ENCODE measurements around the gene ZSCAN31.
A peak's percentile ranks its signal among the peaks of the same experiment; 100 is the strongest.

The ZSCAN31 gene

DNA sequence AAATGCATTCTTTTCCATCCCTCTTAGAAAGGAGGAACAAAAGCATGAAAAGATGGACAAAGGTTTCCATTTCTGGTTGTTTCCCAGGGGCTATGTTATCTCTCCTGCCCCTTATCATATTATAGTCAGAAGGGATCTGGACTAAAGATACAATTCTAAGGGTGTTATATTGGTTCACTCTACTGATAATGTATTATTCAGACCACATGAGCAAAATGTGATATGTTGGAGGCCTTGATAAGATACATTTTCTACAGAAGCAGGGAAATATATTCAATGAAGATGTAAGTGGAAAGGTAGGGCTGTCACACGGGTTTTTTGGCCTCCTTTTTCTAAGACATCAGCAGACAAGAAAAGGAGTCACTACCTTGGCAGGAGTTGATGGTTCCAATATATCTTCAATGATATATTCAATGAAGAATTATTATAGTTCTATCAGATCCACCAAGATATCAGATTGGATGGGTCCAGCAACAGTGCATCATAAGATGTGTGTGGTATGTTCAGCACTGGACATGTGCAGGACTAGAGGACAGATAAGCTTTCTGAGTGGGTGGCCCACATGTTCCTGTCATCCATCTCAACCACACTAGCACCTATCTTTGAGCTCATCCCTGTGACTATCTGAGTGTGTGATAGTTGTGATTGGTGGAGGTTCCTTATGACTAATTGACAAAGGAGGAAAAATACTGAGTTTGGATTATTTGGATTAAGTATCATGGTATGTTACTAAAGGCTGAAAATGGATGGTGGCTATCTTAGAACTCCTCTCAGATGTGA, 8.1 kb upstream of the ZSCAN31 start:
- TF ChIP-seq, protein P1, sequence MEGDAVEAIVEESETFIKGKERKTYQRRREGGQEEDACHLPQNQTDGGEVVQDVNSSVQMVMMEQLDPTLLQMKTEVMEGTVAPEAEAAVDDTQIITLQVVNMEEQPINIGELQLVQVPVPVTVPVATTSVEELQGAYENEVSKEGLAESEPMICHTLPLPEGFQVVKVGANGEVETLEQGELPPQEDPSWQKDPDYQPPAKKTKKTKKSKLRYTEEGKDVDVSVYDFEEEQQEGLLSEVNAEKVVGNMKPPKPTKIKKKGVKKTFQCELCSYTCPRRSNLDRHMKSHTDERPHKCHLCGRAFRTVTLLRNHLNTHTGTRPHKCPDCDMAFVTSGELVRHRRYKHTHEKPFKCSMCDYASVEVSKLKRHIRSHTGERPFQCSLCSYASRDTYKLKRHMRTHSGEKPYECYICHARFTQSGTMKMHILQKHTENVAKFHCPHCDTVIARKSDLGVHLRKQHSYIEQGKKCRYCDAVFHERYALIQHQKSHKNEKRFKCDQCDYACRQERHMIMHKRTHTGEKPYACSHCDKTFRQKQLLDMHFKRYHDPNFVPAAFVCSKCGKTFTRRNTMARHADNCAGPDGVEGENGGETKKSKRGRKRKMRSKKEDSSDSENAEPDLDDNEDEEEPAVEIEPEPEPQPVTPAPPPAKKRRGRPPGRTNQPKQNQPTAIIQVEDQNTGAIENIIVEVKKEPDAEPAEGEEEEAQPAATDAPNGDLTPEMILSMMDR (IDR thresholded peaks at IDR 0.05; ENCODE audit: insufficient read depth, low read length, poor library complexity, severe bottlenecking) = no peak
- DNase-seq (ENCODE audit: extremely low read depth, insufficient read length) = no peak
- no peaks in the 10 kb centered on the region for H3K27me3 ChIP-seq (replicated peaks; ENCODE audit: control insufficient read depth, insufficient read depth, low read length)
- no peaks in the 10 kb centered on the region for H3K36me3 ChIP-seq (ENCODE audit: control insufficient read depth, insufficient read depth, low read length)
- no peak overlapping the region for H3K4me3 ChIP-seq (replicated peaks; ENCODE audit: low read depth, low read length)

DNA sequence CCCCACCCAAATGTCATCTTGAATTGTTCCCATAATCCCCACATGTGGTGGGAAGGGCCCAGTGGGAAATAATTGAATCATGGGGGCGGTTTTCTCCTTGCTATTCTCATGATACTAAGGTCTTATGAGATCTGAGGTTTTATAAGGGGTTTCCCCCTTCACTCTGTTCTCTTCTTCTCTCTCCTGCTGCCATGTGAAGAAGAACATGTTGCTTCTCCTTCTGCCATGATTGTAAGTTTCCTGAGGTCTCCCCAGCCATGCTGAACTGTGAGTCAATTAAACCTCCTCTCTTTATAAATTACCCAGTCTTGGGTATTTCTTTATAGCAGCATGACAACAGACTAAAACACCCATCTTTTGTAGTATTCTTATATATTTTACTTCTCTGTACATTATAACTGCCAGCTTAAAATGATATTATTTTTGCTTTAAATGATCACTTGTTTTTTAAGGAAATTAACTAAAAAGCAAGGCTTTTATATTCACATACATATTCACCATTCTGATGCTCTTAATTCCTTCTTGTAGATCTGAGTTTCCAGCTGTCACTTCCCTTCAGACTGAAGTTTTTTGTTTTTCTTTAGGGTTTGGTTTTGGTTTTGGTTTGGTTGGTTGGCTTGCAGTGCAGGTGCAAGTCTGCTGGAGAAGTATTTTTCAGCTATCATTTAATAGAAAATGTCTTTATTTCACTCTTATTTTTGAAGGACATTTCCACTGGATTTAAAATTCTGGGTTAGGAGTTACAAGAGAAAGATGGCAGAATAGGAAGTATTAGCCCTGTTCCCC, 4.6 kb upstream of the ZSCAN31 start:
- H3K4me3 ChIP-seq (replicated peaks; ENCODE audit: low read depth, low read length) = no peak overlapping the region
- TF ChIP-seq, protein P1 (IDR thresholded peaks at IDR 0.05; ENCODE audit: insufficient read depth, low read length, poor library complexity, severe bottlenecking) = no peak
- H3K27me3 ChIP-seq (replicated peaks; ENCODE audit: control insufficient read depth, insufficient read depth, low read length) = no peaks in the 10 kb centered on the region
- H3K36me3 ChIP-seq (ENCODE audit: control insufficient read depth, insufficient read depth, low read length) = no peaks in the 10 kb centered on the region
- no peak for DNase-seq (ENCODE audit: extremely low read depth, insufficient read length)

DNA sequence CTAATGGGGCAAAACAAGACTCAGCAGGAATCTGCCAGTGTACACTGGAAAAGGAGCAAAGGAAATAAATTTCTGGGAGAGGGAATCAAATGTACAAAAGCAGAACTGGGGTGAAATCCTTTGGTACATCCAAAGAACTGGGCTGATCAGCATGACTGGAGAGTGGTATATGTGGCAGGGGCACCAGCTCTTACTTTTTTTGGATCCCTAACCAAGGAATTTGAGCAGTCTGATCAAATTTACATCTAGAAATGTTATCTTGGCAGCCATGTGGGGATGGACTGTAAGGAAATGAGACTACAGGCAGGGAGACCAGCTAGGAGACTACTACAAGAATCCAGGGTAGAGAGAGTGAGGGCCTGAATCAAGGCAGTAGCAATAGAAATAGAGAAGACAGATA, 1.2 kb upstream of the ZSCAN31 start:
- no peak for DNase-seq (ENCODE audit: extremely low read depth, insufficient read length)
- H3K27me3 ChIP-seq (replicated peaks; ENCODE audit: control insufficient read depth, insufficient read depth, low read length) = no peaks in the 10 kb centered on the region
- H3K4me3 ChIP-seq (replicated peaks; ENCODE audit: low read depth, low read length) = no peak overlapping the region
- H3K36me3 ChIP-seq (ENCODE audit: control insufficient read depth, insufficient read depth, low read length) = no peaks in the 10 kb centered on the region
- TF ChIP-seq, protein P1 (IDR thresholded peaks at IDR 0.05; ENCODE audit: insufficient read depth, low read length, poor library complexity, severe bottlenecking) = no peak

DNA sequence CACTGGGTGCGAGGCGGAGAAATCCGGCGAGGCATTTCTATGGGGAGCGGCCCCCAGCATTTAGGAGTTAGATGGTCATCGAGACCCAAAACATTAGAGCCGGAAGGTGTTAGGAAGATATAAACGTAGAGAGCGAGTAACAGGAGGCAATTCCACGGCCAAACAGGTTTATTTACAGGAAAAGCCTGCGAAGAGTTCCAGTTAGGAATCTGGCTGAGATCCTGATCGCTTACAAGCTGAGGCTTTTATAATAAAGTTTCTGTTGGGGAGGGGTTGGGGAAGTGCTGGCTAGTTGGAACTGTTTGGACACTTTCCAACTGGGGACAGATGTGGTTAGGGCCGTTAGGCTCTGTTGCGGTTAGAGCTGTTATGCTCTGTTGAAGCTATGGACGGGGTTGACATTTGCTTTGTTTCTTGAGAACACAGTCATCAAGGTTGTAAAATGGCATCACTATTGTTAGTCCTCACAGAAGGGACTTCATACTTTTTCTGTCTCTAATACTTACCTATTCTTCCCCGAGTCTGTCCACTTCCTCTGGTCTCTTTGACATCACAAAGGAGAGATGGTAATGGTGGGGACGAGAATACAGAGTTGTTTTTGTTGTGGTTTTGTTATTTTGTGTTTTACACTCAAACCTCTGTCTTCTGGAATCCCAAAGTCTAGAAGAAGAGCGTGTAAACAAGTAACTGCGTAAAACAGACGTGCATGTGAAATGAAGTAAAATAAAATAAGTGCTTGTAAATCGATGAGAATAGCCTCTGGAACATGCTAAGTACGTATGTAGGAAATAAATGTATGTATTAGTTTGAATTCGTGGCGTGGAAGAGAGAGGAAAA, 554 bp upstream of the ZSCAN31 start:
- no peaks in the 10 kb centered on the region for H3K27me3 ChIP-seq (replicated peaks; ENCODE audit: control insufficient read depth, insufficient read depth, low read length)
- H3K36me3 ChIP-seq (ENCODE audit: control insufficient read depth, insufficient read depth, low read length) = no peaks in the 10 kb centered on the region
- TF ChIP-seq, protein P1 (IDR thresholded peaks at IDR 0.05; ENCODE audit: insufficient read depth, low read length, poor library complexity, severe bottlenecking) = no peak
- H3K4me3 ChIP-seq (replicated peaks; ENCODE audit: low read depth, low read length) = peak overlapping the region; percentile 81
- DNase-seq (ENCODE audit: extremely low read depth, insufficient read length) = no peak

DNA sequence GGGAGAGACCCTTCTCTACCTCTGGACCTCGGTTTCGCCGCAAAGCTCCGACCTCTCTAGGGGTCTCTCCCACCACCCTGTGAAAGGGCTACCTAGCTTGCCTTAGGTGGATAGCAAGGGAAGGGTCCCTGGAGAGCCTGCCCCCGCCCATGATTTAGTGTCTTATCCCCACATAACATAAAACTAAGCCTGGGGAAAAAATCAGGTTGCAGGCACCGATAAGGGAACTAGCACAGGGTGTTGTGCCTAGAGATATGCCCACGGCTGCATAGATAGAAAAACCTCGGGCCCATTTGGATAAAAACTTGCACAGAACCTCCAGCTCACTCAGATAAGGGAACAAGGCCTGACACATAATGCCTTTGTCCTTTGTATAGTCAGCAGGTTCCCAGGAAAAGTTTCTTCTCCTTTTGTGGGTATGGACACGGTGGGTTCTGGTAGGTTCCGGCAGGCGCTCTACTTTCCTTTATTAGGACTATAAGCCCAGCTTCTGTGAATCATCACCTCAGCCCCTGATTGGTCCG, 846 bp downstream of the ZSCAN31 start:
- no peaks in the 10 kb centered on the region for H3K36me3 ChIP-seq (ENCODE audit: control insufficient read depth, insufficient read depth, low read length)
- TF ChIP-seq, protein P1 (IDR thresholded peaks at IDR 0.05; ENCODE audit: insufficient read depth, low read length, poor library complexity, severe bottlenecking) = no peak
- no peak for DNase-seq (ENCODE audit: extremely low read depth, insufficient read length)
- H3K27me3 ChIP-seq (replicated peaks; ENCODE audit: control insufficient read depth, insufficient read depth, low read length) = no peaks in the 10 kb centered on the region
- H3K4me3 ChIP-seq (replicated peaks; ENCODE audit: low read depth, low read length) = peak overlapping the region; percentile 81

Data from GM06990 (cell line).